HepG2 (cell line): ENCODE measurements around the gene PAK2. TPM values are rescaled to one million over a fixed set of nuclear protein-coding genes. Genes with fewer than 3 reads are reported as not detected.

Experiments
- ARID5B ChIP-seq: IDR thresholded peaks from 2 replicates; pipeline ENCODE4 v1.4.0; 2020; ENCODE audit warnings: mild to moderate bottlenecking, missing genetic modification reagents
- BCL6 ChIP-seq: IDR thresholded peaks from 2 replicates; pipeline ENCODE4 v1.6.1; 2016; ENCODE audit warnings: missing genetic modification reagents, missing compliant biosample characterization
- BHLHE40 ChIP-seq: IDR thresholded peaks from 2 replicates; pipeline ENCODE4 v1.6.1; 2011; ENCODE audit warnings: low read length, improper control_type of control experiment
- NCOR1 ChIP-seq: fragments of 200-600 bp; sonication (generic); IDR thresholded peaks from 2 replicates; pipeline ENCODE4 v1.7.0; 2017; ENCODE audit warnings: antibody characterized with exemption, low read length, borderline replicate concordance
- NR2F6 ChIP-seq, 2 experiments: IDR thresholded peaks; 2 replicates each; pipeline ENCODE4 v1.6.1; 2016; ENCODE audit warnings: antibody characterized with exemption in 1 of 2, mild to moderate bottlenecking in 1 of 2
- POGZ ChIP-seq: sonication (generic); formaldehyde crosslinking; IDR thresholded peaks from 2 replicates; pipeline ENCODE4 v1.4.0; 2020; ENCODE audit warnings: mild to moderate bottlenecking, missing genetic modification reagents
- SMYD3 ChIP-seq: sonication (generic); formaldehyde crosslinking; IDR thresholded peaks from 2 replicates; pipeline ENCODE4 v1.8.1; 2023; ENCODE audit warnings: mild to moderate bottlenecking, missing genetic modification reagents
- TFE3 ChIP-seq: IDR thresholded peaks from 2 replicates; pipeline ENCODE4 v1.6.1; 2016
- polyA plus RNA-seq, 8 experiments: library from polyadenylated mRNA; depleted of rRNA in 3 of 8; stranded (reverse) in 7 of 8; unstranded in 1 of 8; fragments of >200 nt; fragmentation: Illumina TruSeq in 4 of 8; extraction: Trizol in 4 of 8; gene quantifications; 2 replicates each; pipeline versions ENCODE4 v1.2.1 to v1.2.3, GENCODE V29; 2011 to 2016; ENCODE audit warnings: low read depth in 4 of 8, missing spikeins in 1 of 8, mixed read lengths in 1 of 8; ENCODE audit not compliant: insufficient read depth in 1 of 8
- total RNA-seq, 5 experiments: library from RNA; depleted of rRNA; stranded (reverse); fragments of >200 nt; fragmentation: Illumina TruSeq; extraction: Trizol; gene quantifications; 2 replicates each; pipeline ENCODE4 v1.2.3, GENCODE V29; 2016; ENCODE audit warnings: low read depth in 1 of 5

The PAK2 gene
- total and polyA plus RNA-seq, 2 of the 13 experiments (the other 11 are each of a cell fraction or from before 2014, with no cell fraction given), result 23.0 to 24.7 TPM

DNA sequence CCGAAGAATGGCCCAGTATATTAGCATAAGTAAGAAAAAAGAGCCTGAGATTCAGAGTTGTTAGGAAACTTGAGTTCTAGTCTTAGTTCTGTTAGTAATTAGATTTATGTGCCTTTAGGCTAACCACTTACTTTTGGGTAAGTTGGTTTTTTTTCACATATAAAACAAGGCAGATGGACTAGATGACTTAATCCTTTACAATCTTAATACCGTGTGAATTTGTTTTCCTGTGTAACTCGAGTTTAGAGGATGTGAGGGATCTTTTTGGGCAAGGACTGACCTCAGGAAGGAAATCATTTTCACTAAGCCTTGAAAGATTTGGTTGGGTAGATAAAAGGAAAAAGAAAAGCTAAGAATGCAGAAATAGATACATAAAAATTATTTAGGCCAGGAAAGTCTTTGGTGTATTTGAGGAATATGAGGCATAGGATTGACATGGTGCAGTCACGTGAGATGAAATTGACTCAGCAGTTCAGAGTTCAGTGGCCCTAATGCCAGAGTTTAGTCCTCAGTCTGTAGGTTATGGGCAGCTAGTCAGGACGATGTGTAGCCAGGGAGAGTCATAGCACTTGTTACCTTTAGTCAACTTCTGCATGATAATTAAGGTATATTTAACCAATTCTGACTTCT lies 34.6 kb downstream of the PAK2 start (continued):
- TF ChIP-seq TFE3 (CRISPR knock-in tag) (peak; percentile 83), NCOR1 (peak; percentile 57; the same call in 1 of the 2 replicates), BCL6 (CRISPR knock-in tag) (peak; percentile 74), NR2F6 (IDR thresholded peaks at IDR 0.05) (no peak), NR2F6 (CRISPR knock-in tag; IDR thresholded peaks at IDR 0.05) (peak; percentile 32; the same call in 1 of the 2 replicates), BHLHE40 (peak; percentile 91), POGZ (CRISPR knock-in tag) (peak; percentile 67), ARID5B (CRISPR knock-in tag) (peak; percentile 79), SMYD3 (no peak)
